AG08396 (cell line): ENCODE data around the gene L1CAM.

Source experiments
- DNase-seq: peaks from one replicate; pipeline ENCODE4 v3.0.0; 2012; ENCODE audit warnings: low spot score, mixed read lengths

L1CAM gene

GRCh38 chrX:153925387-153925738 is 39.4 kb upstream of the L1CAM start:
- no peak for DNase-seq

- peak; percentile 65 for DNase-seq
These were observed 38.3 kb upstream of the L1CAM start for GRCh38 chrX:153924149-153924861.

- DNase-seq: peak; percentile 72
These were observed 37.2 kb upstream of the L1CAM start for GRCh38 chrX:153922932-153923857.

GRCh38 chrX:153921511-153922446 is 35.8 kb upstream of the L1CAM start:
- no peak for DNase-seq

GRCh38 chrX:153921070-153921469 is 35.1 kb upstream of the L1CAM start:
- no peak for DNase-seq

- no peak for DNase-seq
These were observed 34.6 kb upstream of the L1CAM start for GRCh38 chrX:153920546-153920945.

GRCh38 chrX:153919281-153919680 is 33.3 kb upstream of the L1CAM start:
- DNase-seq: no peak

GRCh38 chrX:153917869-153918268 is 31.9 kb upstream of the L1CAM start:
- DNase-seq: no peak

GRCh38 chrX:153913701-153914100 is 27.7 kb upstream of the L1CAM start:
- DNase-seq: no peak

- DNase-seq: no peak
These were observed 27.2 kb upstream of the L1CAM start for GRCh38 chrX:153913211-153913610.

GRCh38 chrX:153911798-153912197 is 25.8 kb upstream of the L1CAM start:
- no peak for DNase-seq

- DNase-seq: no peak
These were observed 24.5 kb upstream of the L1CAM start for GRCh38 chrX:153910446-153910845.

- no peak for DNase-seq
These were observed 24.0 kb upstream of the L1CAM start for GRCh38 chrX:153909980-153910360.

- DNase-seq: no peak
These were observed 23.3 kb upstream of the L1CAM start for GRCh38 chrX:153909024-153909979.

GRCh38 chrX:153908219-153908860 is 22.4 kb upstream of the L1CAM start:
- DNase-seq: no peak

- no peak for DNase-seq
These were observed 21.5 kb upstream of the L1CAM start for GRCh38 chrX:153907456-153907855.

- no peak for DNase-seq
These were observed 20.3 kb upstream of the L1CAM start for GRCh38 chrX:153906126-153906917.

- no peak for DNase-seq
These were observed 19.6 kb upstream of the L1CAM start for GRCh38 chrX:153905481-153906095.
